Effector CD8-positive, alpha-beta T cell (primary cell): ENCODE measurements around the gene STK25.
"Not testable (repeated sequence)": the region's sequence is repeated elsewhere in the genome, so short reads cannot be mapped to it uniquely, and the experiment has no call there.

Experiments
- DNase-seq: peaks from one replicate; lab custom pipeline; 2025; lab: John Stamatoyannopoulos, UW

The STK25 gene

GRCh38 chr2:241539616-241540374 lies 31.4 kb upstream of the STK25 start:
- no peak for DNase-seq

- no peak for DNase-seq
Measured at GRCh38 chr2:241538838-241539615, 30.6 kb upstream of the STK25 start.

- DNase-seq, result no peak
Measured at GRCh38 chr2:241535871-241536655, 27.7 kb upstream of the STK25 start.

GRCh38 chr2:241534701-241535375 lies 26.5 kb upstream of the STK25 start:
- DNase-seq, result no peak

- DNase-seq, result no peak
Measured at GRCh38 chr2:241534293-241534692, 25.9 kb upstream of the STK25 start.

- DNase-seq, result no peak
Measured at GRCh38 chr2:241532733-241533601, 24.6 kb upstream of the STK25 start.

- no peak for DNase-seq
Measured at GRCh38 chr2:241532168-241532567, 23.8 kb upstream of the STK25 start.

- DNase-seq, result no peak
Measured at GRCh38 chr2:241531161-241531722, 22.9 kb upstream of the STK25 start.

GRCh38 chr2:241530571-241530970 lies 22.2 kb upstream of the STK25 start:
- DNase-seq, result no peak

GRCh38 chr2:241525818-241526780 lies 17.7 kb upstream of the STK25 start:
- not testable (repeated sequence) for DNase-seq

GRCh38 chr2:241522477-241522876 lies 14.1 kb upstream of the STK25 start:
- DNase-seq, result no peak

- no peak for DNase-seq
Measured at GRCh38 chr2:241519669-241520068, 11.3 kb upstream of the STK25 start.

GRCh38 chr2:241517297-241517696 lies 8.9 kb upstream of the STK25 start:
- no peak for DNase-seq

GRCh38 chr2:241516520-241516965 lies 8.2 kb upstream of the STK25 start:
- DNase-seq, result no peak

GRCh38 chr2:241514986-241515737 lies 6.8 kb upstream of the STK25 start:
- DNase-seq, result no peak

- DNase-seq, result no peak
Measured at GRCh38 chr2:241514553-241514952, 6.2 kb upstream of the STK25 start.

GRCh38 chr2:241511091-241511741 lies 2.8 kb upstream of the STK25 start:
- no peak for DNase-seq

- no peak for DNase-seq
Measured at GRCh38 chr2:241509155-241509784, 886 bp upstream of the STK25 start.
